Stomach smooth muscle (tissue), 2 donors: ENCODE results near the gene CDS2.

Experiments
- H3K27ac ChIP-seq: one replicate; pipeline ENCODE4 v1.7.0; 2013; ENCODE audit warnings: mild to moderate bottlenecking, low read length, inconsistent platforms
- H3K27me3 ChIP-seq, 2 donors: one replicate each; pipeline ENCODE4 v1.7.0; 2013; ENCODE audit warnings: low read length in 2 of 2; ENCODE audit not compliant: insufficient read depth in 2 of 2, control insufficient read depth in 1 of 2
- H3K36me3 ChIP-seq, 2 donors: one replicate each; pipeline ENCODE4 v1.7.0; 2013; ENCODE audit warnings: low read length in 2 of 2; ENCODE audit not compliant: control insufficient read depth in 2 of 2, insufficient read depth in 2 of 2
- H3K4me1 ChIP-seq: one replicate; pipeline ENCODE4 v1.7.0; 2013; ENCODE audit warnings: low read length; ENCODE audit not compliant: control insufficient read depth, insufficient read depth
- H3K4me3 ChIP-seq, 2 donors: one replicate each; pipeline ENCODE4 v1.7.0; 2013; ENCODE audit warnings: low read length in 2 of 2
- H3K9ac ChIP-seq, 2 donors: one replicate each; pipeline ENCODE4 v1.7.0; 2013; ENCODE audit warnings: low read length in 2 of 2, mild to moderate bottlenecking in 1 of 2
- H3K9me3 ChIP-seq, 2 donors: one replicate each; pipeline ENCODE4 v1.7.0; 2013; ENCODE audit warnings: low read length in 2 of 2; ENCODE audit not compliant: control insufficient read depth in 2 of 2
- donor health status: healthy.
- donor health status: Pancreatic carcinoma.

CDS2 gene

GRCh38 chr20:5191829-5192569 is 65.2 kb downstream of the CDS2 start:
- Histone ChIP-seq H3K9ac (peak overlapping the region in 1 of 2 donors; percentile 66), H3K36me3 (peaks cover 29 to 50% of the 10 kb centered on the region in 2 donors), H3K4me3 (no peak overlapping the region), H3K27ac (peak overlapping the region; percentile 60), H3K9me3 (no peaks in the 10 kb centered on the region), H3K4me1 (peaks cover 7% of the 10 kb centered on the region), H3K27me3 (no peaks in the 10 kb centered on the region)

GRCh38 chr20:5192570-5193431 is 66.0 kb downstream of the CDS2 start:
- Histone ChIP-seq H3K9ac (no peak overlapping the region), H3K27ac (peak overlapping the region; percentile 60), H3K36me3 (peaks cover 30 to 52% of the 10 kb centered on the region in 2 donors), H3K9me3 (no peaks in the 10 kb centered on the region), H3K27me3 (no peaks in the 10 kb centered on the region), H3K4me3 (no peak overlapping the region), H3K4me1 (peaks cover 7% of the 10 kb centered on the region)

GRCh38 chr20:5195655-5196054 is 68.8 kb downstream of the CDS2 start:
- H3K27me3 ChIP-seq, result no peaks in the 10 kb centered on the region
- no peak overlapping the region for H3K27ac ChIP-seq
- H3K9ac ChIP-seq, result no peak overlapping the region
- H3K9me3 ChIP-seq, result no peaks in the 10 kb centered on the region
- peaks cover 7% of the 10 kb centered on the region for H3K4me1 ChIP-seq
- H3K36me3 ChIP-seq, result peaks cover 21 to 36% of the 10 kb centered on the region in 2 donors
- no peak overlapping the region for H3K4me3 ChIP-seq

GRCh38 chr20:5196149-5196548 is 69.3 kb downstream of the CDS2 start:
- H3K4me3 ChIP-seq, result no peak overlapping the region
- H3K27ac ChIP-seq, result no peak overlapping the region
- no peaks in the 10 kb centered on the region for H3K27me3 ChIP-seq
- H3K4me1 ChIP-seq, result peaks cover 7% of the 10 kb centered on the region
- no peak overlapping the region for H3K9ac ChIP-seq
- no peaks in the 10 kb centered on the region for H3K9me3 ChIP-seq
- H3K36me3 ChIP-seq, result peaks cover 21 to 32% of the 10 kb centered on the region in 2 donors

- no peaks in the 10 kb centered on the region for H3K9me3 ChIP-seq
- H3K27me3 ChIP-seq, result no peaks in the 10 kb centered on the region
- H3K4me3 ChIP-seq, result no peak overlapping the region
- no peaks in the 10 kb centered on the region for H3K4me1 ChIP-seq
- peaks cover 21 to 26% of the 10 kb centered on the region in 2 donors for H3K36me3 ChIP-seq
- H3K9ac ChIP-seq, result no peak overlapping the region
- H3K27ac ChIP-seq, result no peak overlapping the region
Observed at GRCh38 chr20:5197270-5197827, 70.5 kb downstream of the CDS2 start.

GRCh38 chr20:5197847-5198650 is 71.2 kb downstream of the CDS2 start:
- H3K9ac ChIP-seq, result no peak overlapping the region
- no peaks in the 10 kb centered on the region for H3K9me3 ChIP-seq
- no peaks in the 10 kb centered on the region for H3K27me3 ChIP-seq
- peaks cover 21 to 23% of the 10 kb centered on the region in 2 donors for H3K36me3 ChIP-seq
- no peaks in the 10 kb centered on the region for H3K4me1 ChIP-seq
- no peak overlapping the region for H3K4me3 ChIP-seq
- no peak overlapping the region for H3K27ac ChIP-seq

GRCh38 chr20:5198651-5198924 is 71.8 kb downstream of the CDS2 start:
- Histone ChIP-seq H3K9me3 (no peaks in the 10 kb centered on the region), H3K9ac (no peak overlapping the region), H3K27me3 (no peaks in the 10 kb centered on the region), H3K4me1 (no peaks in the 10 kb centered on the region), H3K27ac (no peak overlapping the region), H3K36me3 (peaks cover 17 to 20% of the 10 kb centered on the region in 2 donors), H3K4me3 (no peak overlapping the region)

GRCh38 chr20:5203380-5203779 is 76.6 kb downstream of the CDS2 start:
- Histone ChIP-seq H3K27me3 (no peaks in the 10 kb centered on the region), H3K9me3 (no peaks in the 10 kb centered on the region), H3K36me3 (peaks cover 2% of the 10 kb centered on the region in 2 donors), H3K4me3 (no peak overlapping the region), H3K4me1 (no peaks in the 10 kb centered on the region), H3K27ac (no peak overlapping the region), H3K9ac (no peak overlapping the region)

GRCh38 chr20:5205348-5206210 is 78.8 kb downstream of the CDS2 start:
- H3K4me3 ChIP-seq, result no peak overlapping the region
- peaks cover 0 to 3% of the 10 kb centered on the region in 2 donors for H3K36me3 ChIP-seq
- H3K9ac ChIP-seq, result no peak overlapping the region
- H3K4me1 ChIP-seq, result no peaks in the 10 kb centered on the region
- no peaks in the 10 kb centered on the region for H3K9me3 ChIP-seq
- no peaks in the 10 kb centered on the region for H3K27me3 ChIP-seq
- no peak overlapping the region for H3K27ac ChIP-seq

GRCh38 chr20:5207138-5207537 is 80.3 kb downstream of the CDS2 start:
- Histone ChIP-seq H3K36me3 (peaks cover under 1 to 8% of the 10 kb centered on the region in 2 donors), H3K4me3 (no peak overlapping the region), H3K9ac (no peak overlapping the region), H3K27ac (no peak overlapping the region), H3K27me3 (no peaks in the 10 kb centered on the region), H3K4me1 (no peaks in the 10 kb centered on the region), H3K9me3 (no peaks in the 10 kb centered on the region)
